GM18868 (cell line): ENCODE measurements around the gene UNK.

ENCODE experiments used
- ATAC-seq: cut with Tn5 transposase; IDR thresholded peaks from one replicate; pipeline ENCODE4 v1.9.1; 2021; ENCODE audit warnings: mild to moderate bottlenecking, moderate library complexity; ENCODE audit not compliant: unreplicated experiment

Gene UNK

GRCh38 chr17:75819116-75819515 is 34.5 kb downstream of the UNK start:
- no peak for ATAC-seq

GRCh38 chr17:75819678-75820077 is 35.1 kb downstream of the UNK start:
- no peak for ATAC-seq

- ATAC-seq = no peak
Measured at GRCh38 chr17:75820094-75821080, 35.8 kb downstream of the UNK start.

- ATAC-seq = no peak
Measured at GRCh38 chr17:75821552-75821951, 36.9 kb downstream of the UNK start.

GRCh38 chr17:75822119-75822799 is 37.7 kb downstream of the UNK start:
- ATAC-seq = no peak

GRCh38 chr17:75822800-75823166 is 38.2 kb downstream of the UNK start:
- no peak for ATAC-seq

- no peak for ATAC-seq
Measured at GRCh38 chr17:75823257-75824041, 38.8 kb downstream of the UNK start.

GRCh38 chr17:75824050-75824552 is 39.5 kb downstream of the UNK start:
- ATAC-seq = no peak

GRCh38 chr17:75824666-75825065 is 40.1 kb downstream of the UNK start:
- ATAC-seq = no peak

GRCh38 chr17:75825149-75825552 is 40.5 kb downstream of the UNK start:
- ATAC-seq = no peak

- no peak for ATAC-seq
Measured at GRCh38 chr17:75825748-75826370, 41.3 kb downstream of the UNK start.

- no peak for ATAC-seq
Measured at GRCh38 chr17:75826561-75827307, 42.1 kb downstream of the UNK start.

- ATAC-seq = peak; percentile 69
Measured at GRCh38 chr17:75827308-75828075, 42.9 kb downstream of the UNK start.

GRCh38 chr17:75828076-75828400 is 43.4 kb downstream of the UNK start:
- no peak for ATAC-seq

GRCh38 chr17:75828741-75829140 is 44.1 kb downstream of the UNK start:
- no peak for ATAC-seq

GRCh38 chr17:75829747-75830146 is 45.1 kb downstream of the UNK start:
- ATAC-seq = no peak

- no peak for ATAC-seq
Measured at GRCh38 chr17:75830164-75831031, 45.8 kb downstream of the UNK start.

GRCh38 chr17:75831032-75831571 is 46.5 kb downstream of the UNK start:
- ATAC-seq = no peak
